T47D (cell line): ENCODE data around the gene MRPL55.
A peak's percentile ranks its signal among the peaks of the same experiment; 100 is the strongest.

Experiments
- DNase-seq, 2 experiments: peaks; one replicate each; pipeline versions ENCODE4 v3.0.0 to v3.0.0-alpha.2; 2011 to 2012; ENCODE audit warnings: low read depth in 1 of 2, low spot score in 1 of 2
- JUND ChIP-seq: IDR thresholded peaks from 2 replicates; pipeline ENCODE4 v1.6.1; 2012; ENCODE audit warnings: low read depth
- in situ Hi-C: cut with HindIII; loops from 2 replicates; pipeline ENCODE4 v1.10.0; 2016; ENCODE audit warnings: low sequenced_read_pairs, low pct_unique_long_range_greater_than_20kb

The MRPL55 gene

GRCh38 chr1:228091084-228091483 is 18.0 kb downstream of the MRPL55 start:
- DNase-seq: no peak
- no peak for TF ChIP-seq JUND
- in situ Hi-C loops: no loop called here

GRCh38 chr1:228090613-228091081 is 18.5 kb downstream of the MRPL55 start:
- TF ChIP-seq JUND: no peak
- in situ Hi-C loops: no loop called here
- no peak for DNase-seq

GRCh38 chr1:228089519-228090380 is 19.3 kb downstream of the MRPL55 start:
- DNase-seq: no peak
- in situ Hi-C loops: no loop called here

GRCh38 chr1:228088586-228089498 is 20.3 kb downstream of the MRPL55 start:
- in situ Hi-C loops: no loop called here
- TF ChIP-seq JUND: no peak
- DNase-seq: no peak

More at GRCh38 chr1:228089519-228090380, 19.3 kb downstream of the MRPL55 start:
- no peak for TF ChIP-seq JUND

DNA sequence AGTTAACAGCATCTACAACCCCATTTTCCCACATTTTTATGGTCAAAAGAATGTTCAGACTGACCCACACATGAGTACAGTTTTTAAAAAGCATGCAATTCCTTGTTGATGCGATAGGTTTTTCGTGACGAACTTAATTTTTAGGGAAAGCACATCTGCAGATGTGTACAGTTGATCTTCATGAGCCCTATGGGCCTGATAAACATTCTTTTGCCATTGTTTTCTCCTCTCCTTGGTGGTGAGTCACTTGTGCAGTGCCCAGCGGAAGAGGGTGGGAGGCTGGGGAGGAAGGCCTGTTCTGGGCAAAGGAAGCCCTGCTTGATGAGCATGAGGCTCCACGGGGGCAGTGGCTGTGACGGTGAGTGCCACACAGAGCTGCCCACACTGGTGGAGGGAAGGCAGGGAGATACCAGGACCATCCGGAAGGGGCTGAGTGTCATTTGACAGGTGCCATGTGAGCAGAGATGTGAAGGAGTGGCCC is 21.3 kb downstream of the MRPL55 start:
- no peak for DNase-seq
- TF ChIP-seq JUND: no peak
- in situ Hi-C loops: no loop called here

GRCh38 chr1:228085287-228085951 is 23.7 kb downstream of the MRPL55 start:
- in situ Hi-C loops: no loop called here
- no peak for DNase-seq

DNA sequence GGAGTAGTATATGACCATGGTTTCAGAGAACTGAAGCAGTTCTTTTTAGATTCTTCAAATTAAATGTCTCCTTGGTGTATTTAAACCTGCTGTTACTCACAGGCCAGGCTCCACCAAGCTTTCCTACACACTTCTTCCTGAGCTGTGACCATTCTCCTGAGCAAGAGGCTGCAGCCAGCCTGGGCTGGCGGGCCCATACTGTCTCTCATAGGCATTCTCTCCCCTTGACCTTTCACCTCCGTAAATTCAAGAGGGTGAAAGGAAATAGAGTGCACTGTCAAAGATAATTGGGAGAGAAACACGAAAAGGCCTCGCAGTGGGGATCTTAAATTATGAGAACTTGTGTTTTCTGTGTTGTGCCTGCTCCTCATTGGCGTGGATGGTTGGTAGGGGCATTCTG is 24.3 kb downstream of the MRPL55 start:
- in situ Hi-C loops: no loop called here
- no peak for TF ChIP-seq JUND
- no peak for DNase-seq

More at GRCh38 chr1:228085287-228085951, 23.7 kb downstream of the MRPL55 start:
- TF ChIP-seq JUND: no peak

DNA sequence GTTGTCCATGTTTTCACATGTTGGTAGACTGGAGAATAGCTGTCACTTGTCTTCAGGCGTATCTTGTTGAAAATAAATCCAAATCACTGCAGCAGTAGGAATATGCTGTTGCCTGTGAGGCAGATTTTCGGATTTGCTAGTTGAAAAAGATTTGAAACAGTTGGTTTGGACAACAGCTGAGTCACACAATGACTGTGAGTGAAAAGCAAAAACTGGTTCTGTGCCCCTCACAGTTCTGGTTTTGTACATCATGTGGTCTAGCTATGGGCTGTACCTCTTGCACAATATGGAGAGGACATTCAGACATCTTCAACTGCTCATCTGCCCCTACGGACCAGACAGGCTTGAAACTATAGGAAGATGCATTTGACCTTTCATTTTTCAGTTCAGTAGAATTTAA is 24.8 kb downstream of the MRPL55 start:
- no peak for TF ChIP-seq JUND
- DNase-seq: no peak
- in situ Hi-C loops: no loop called here

- in situ Hi-C loops: no loop called here
- no peak for DNase-seq
- TF ChIP-seq JUND: no peak
Observed at GRCh38 chr1:228083871-228084278, 25.2 kb downstream of the MRPL55 start.

DNA sequence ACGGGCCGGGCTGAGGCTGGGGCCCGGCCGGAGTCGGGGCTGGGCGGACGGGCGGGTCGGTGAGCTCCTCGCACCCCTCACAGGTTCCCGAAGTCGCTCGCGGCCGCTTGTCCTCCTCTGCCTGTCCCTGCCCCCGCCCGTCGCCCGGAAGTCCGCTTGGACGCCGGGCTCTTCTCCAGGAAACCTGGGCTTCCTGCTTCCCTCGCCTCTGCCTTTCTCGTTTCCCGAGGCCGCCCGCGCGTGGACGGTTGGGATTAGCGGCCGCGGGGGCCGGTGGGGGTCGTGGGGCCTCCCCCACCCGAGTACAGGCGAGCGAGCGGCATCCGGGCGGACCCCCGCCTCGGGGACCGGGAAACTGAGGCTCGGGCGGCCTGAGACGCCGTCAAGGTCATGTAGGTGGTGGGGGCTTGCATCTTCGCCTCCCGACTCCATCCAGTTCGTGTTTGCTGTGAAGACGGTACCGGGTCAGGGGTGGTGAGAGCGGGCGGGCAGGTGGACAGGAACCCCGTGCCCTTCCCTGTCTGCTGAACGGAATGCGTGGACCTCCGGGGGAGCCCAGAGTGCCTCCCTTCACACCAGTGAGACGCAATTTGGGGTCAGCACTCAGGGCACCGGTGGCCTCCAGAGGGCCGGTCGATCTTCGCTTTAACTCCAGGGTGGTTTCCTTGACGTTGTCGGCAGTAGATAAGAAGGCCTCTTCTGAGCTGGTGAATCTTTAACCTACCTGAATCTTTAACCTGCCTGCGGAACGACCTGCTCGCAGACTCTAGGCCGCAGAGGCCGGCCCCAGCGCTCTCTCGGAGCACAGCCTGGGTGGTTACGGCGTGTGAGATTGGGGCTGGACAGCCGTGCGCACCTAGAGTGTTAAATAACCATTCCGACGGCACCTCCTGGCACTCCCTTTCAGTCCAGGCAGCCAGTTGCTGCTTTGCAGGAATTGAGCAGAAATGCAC is 25.9 kb downstream of the MRPL55 start:
- TF ChIP-seq JUND: no peak
- peak; percentile 50 to 70 for DNase-seq

GRCh38 chr1:228082214-228082917 is 26.7 kb downstream of the MRPL55 start, which contains the start of gene ARF1:
ARF1 (plus strand) TSS chr1:228082708; CDS start chr1:228097115, 14,407 bp downstream.
- in situ Hi-C loops: no loop called here
- no peak for TF ChIP-seq JUND
- DNase-seq: peak; percentile 97 to 99

More for the DNA sequence above, 25.9 kb downstream of the MRPL55 start:
- in situ Hi-C loops: no loop called here
